Stomach smooth muscle (tissue), 2 donors: ENCODE results near the gene WBP1.
"Not testable (repeated sequence)": the region's sequence is repeated elsewhere in the genome, so short reads cannot be mapped to it uniquely, and the experiment has no call there.

Experiments
- H3K27ac ChIP-seq: one replicate; pipeline ENCODE4 v1.7.0; 2013; ENCODE audit warnings: mild to moderate bottlenecking, low read length, inconsistent platforms
- H3K27me3 ChIP-seq, 2 donors: one replicate each; pipeline ENCODE4 v1.7.0; 2013; ENCODE audit warnings: low read length in 2 of 2; ENCODE audit not compliant: insufficient read depth in 2 of 2, control insufficient read depth in 1 of 2
- H3K36me3 ChIP-seq, 2 donors: one replicate each; pipeline ENCODE4 v1.7.0; 2013; ENCODE audit warnings: low read length in 2 of 2; ENCODE audit not compliant: control insufficient read depth in 2 of 2, insufficient read depth in 2 of 2
- H3K4me1 ChIP-seq: one replicate; pipeline ENCODE4 v1.7.0; 2013; ENCODE audit warnings: low read length; ENCODE audit not compliant: control insufficient read depth, insufficient read depth
- H3K4me3 ChIP-seq, 2 donors: one replicate each; pipeline ENCODE4 v1.7.0; 2013; ENCODE audit warnings: low read length in 2 of 2
- H3K9ac ChIP-seq, 2 donors: one replicate each; pipeline ENCODE4 v1.7.0; 2013; ENCODE audit warnings: low read length in 2 of 2, mild to moderate bottlenecking in 1 of 2
- H3K9me3 ChIP-seq, 2 donors: one replicate each; pipeline ENCODE4 v1.7.0; 2013; ENCODE audit warnings: low read length in 2 of 2; ENCODE audit not compliant: control insufficient read depth in 2 of 2
- donor health status: healthy.
- donor health status: Pancreatic carcinoma.

Gene WBP1

GRCh38 chr2:74441690-74442482 lies 16.4 kb upstream of the WBP1 start, which contains the start of gene RTKN:
Gene RTKN (minus strand): TSS chr2:74441937. CDS start chr2:74441816, 121 bp downstream.
- H3K27me3 ChIP-seq, result peaks cover 5 to 22% of the 10 kb centered on the region in 2 donors
- H3K9me3 ChIP-seq, result no peaks in the 10 kb centered on the region
- peaks cover 41% of the 10 kb centered on the region for H3K4me1 ChIP-seq
- peak within 1 kb of the TSS; percentile 79 to 81 for H3K4me3 ChIP-seq
- peak within 1 kb of the TSS; percentile 65 to 73 for H3K9ac ChIP-seq
- H3K36me3 ChIP-seq, result no peaks in the 10 kb centered on the region
- H3K27ac ChIP-seq, result no peak within 1 kb of the TSS

GRCh38 chr2:74442483-74443297 lies 15.5 kb upstream of the WBP1 start:
- peaks cover 5 to 22% of the 10 kb centered on the region in 2 donors for H3K27me3 ChIP-seq
- H3K27ac ChIP-seq, H3K36me3 ChIP-seq, H3K9ac ChIP-seq, H3K4me3 ChIP-seq, H3K9me3 ChIP-seq: not testable (repeated sequence)
- H3K4me1 ChIP-seq, result peaks cover 41% of the 10 kb centered on the region

- Histone ChIP-seq H3K9ac (no peak overlapping the region), H3K4me3 (no peak overlapping the region), H3K27me3 (peaks cover 5 to 22% of the 10 kb centered on the region in 2 donors), H3K36me3 (no peaks in the 10 kb centered on the region), H3K27ac (no peak overlapping the region), H3K4me1 (peaks cover 23% of the 10 kb centered on the region), H3K9me3 (no peaks in the 10 kb centered on the region)
Measured at GRCh38 chr2:74444498-74445318, 13.5 kb upstream of the WBP1 start.

GRCh38 chr2:74447230-74447999 lies 10.8 kb upstream of the WBP1 start:
- Histone ChIP-seq H3K27me3 (peaks cover under 1 to 5% of the 10 kb centered on the region in 2 donors), H3K27ac (no peak overlapping the region), H3K4me3 (no peak overlapping the region), H3K4me1 (no peaks in the 10 kb centered on the region), H3K9me3 (no peaks in the 10 kb centered on the region), H3K36me3 (no peaks in the 10 kb centered on the region), H3K9ac (no peak overlapping the region)

- no peak overlapping the region for H3K4me3 ChIP-seq
Measured at GRCh38 chr2:74448771-74449170, 9.5 kb upstream of the WBP1 start.

GRCh38 chr2:74450570-74451190 lies 7.6 kb upstream of the WBP1 start:
- Histone ChIP-seq H3K9me3 (no peaks in the 10 kb centered on the region), H3K4me1 (peaks cover 12% of the 10 kb centered on the region), H3K27ac (no peak overlapping the region), H3K4me3 (no peak overlapping the region), H3K27me3 (peaks cover 0 to 4% of the 10 kb centered on the region in 2 donors), H3K9ac (no peak overlapping the region), H3K36me3 (no peaks in the 10 kb centered on the region)

More at GRCh38 chr2:74448771-74449170, 9.5 kb upstream of the WBP1 start:
- Histone ChIP-seq H3K9me3 (no peaks in the 10 kb centered on the region), H3K27ac (no peak overlapping the region), H3K9ac (no peak overlapping the region), H3K27me3 (peaks cover 0 to 4% of the 10 kb centered on the region in 2 donors), H3K36me3 (no peaks in the 10 kb centered on the region), H3K4me1 (no peaks in the 10 kb centered on the region)

- no peaks in the 10 kb centered on the region for H3K36me3 ChIP-seq
- peaks cover 40% of the 10 kb centered on the region for H3K4me1 ChIP-seq
- H3K9ac ChIP-seq, result peak within 1 kb of the TSS; percentile 82
- H3K9me3 ChIP-seq, result no peaks in the 10 kb centered on the region
- H3K27ac ChIP-seq, result peak within 1 kb of the TSS; percentile 60
- peak within 1 kb of the TSS; percentile 92 to 94 for H3K4me3 ChIP-seq
- H3K27me3 ChIP-seq, result peaks cover 0 to 4% of the 10 kb centered on the region in 2 donors
Measured at GRCh38 chr2:74454654-74455511, 3.4 kb upstream of the WBP1 start, which contains the start of gene INO80B. Gene INO80B (plus strand): TSS chr2:74455087. CDS start chr2:74455117, 30 bp downstream.

GRCh38 chr2:74457129-74457548 lies 1.1 kb upstream of the WBP1 start:
- H3K27ac ChIP-seq, result peak overlapping the region; percentile 95
- peak overlapping the region; percentile 60 to 92 for H3K9ac ChIP-seq
- H3K4me1 ChIP-seq, result peaks cover 40% of the 10 kb centered on the region
- H3K4me3 ChIP-seq, result peak overlapping the region; percentile 95 to 97
- peaks cover 0 to 6% of the 10 kb centered on the region in 2 donors for H3K36me3 ChIP-seq
- H3K27me3 ChIP-seq, result peaks cover 0 to 4% of the 10 kb centered on the region in 2 donors
- H3K9me3 ChIP-seq, result no peaks in the 10 kb centered on the region
